ENCODE results near the gene ADAT2.

The ADAT2 gene

GRCh38 chr6:143396497-143397226 lies 53.8 kb downstream of the ADAT2 start:
- DNase-seq: no peak

GRCh38 chr6:143395699-143396098 lies 54.8 kb downstream of the ADAT2 start:
- DNase-seq: no peak

GRCh38 chr6:143394389-143394788 lies 56.1 kb downstream of the ADAT2 start:
- DNase-seq: no peak

- no peak for DNase-seq
These were observed 60.2 kb downstream of the ADAT2 start for GRCh38 chr6:143390278-143390677.

- DNase-seq: no peak
These were observed 64.9 kb downstream of the ADAT2 start for GRCh38 chr6:143385636-143386035.

- no peak for DNase-seq
These were observed 73.6 kb downstream of the ADAT2 start for GRCh38 chr6:143376861-143377260.

- DNase-seq: no peak
These were observed 74.1 kb downstream of the ADAT2 start for GRCh38 chr6:143376375-143376774.

- DNase-seq: no peak
These were observed 75.4 kb downstream of the ADAT2 start for GRCh38 chr6:143375022-143375585.

- DNase-seq: no peak
These were observed 76.5 kb downstream of the ADAT2 start for GRCh38 chr6:143374014-143374413.
